GM12874 (cell line): ENCODE measurements around the gene TMEM82.

ENCODE experiments used
- CTCF ChIP-seq: IDR thresholded peaks from 2 replicates; pipeline ENCODE4 v1.5.1; 2011; ENCODE audit warnings: low read depth, mild to moderate bottlenecking, control low read depth, low read length, moderate library complexity; ENCODE audit not compliant: insufficient read depth

TMEM82 gene

GRCh38 chr1:15758953-15759661, 16.8 kb downstream of the TMEM82 start:
- TF ChIP-seq CTCF = no peak

GRCh38 chr1:15760520-15761211, 18.4 kb downstream of the TMEM82 start:
- TF ChIP-seq CTCF = no peak

GRCh38 chr1:15761366-15762128, 19.2 kb downstream of the TMEM82 start:
- no peak for TF ChIP-seq CTCF

DNA sequence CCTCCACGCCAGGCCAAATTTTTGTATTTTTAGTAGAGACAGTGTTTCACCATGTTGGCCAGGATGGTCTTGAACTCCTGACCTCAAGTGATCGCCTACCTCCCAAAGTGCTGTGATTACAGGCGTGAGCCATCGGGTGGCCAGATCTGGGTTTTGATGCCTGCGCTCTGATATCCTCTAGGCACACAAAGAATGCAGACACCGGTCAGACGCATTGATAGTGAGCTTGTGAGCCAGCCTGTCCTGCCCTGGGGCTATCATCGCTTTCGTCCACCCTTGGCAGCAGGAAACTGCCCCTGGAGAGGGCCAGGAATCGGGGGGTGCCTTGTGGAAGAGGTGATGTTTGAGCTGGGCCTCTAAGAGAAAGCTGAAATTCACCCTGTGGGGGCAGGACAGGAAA, 20.2 kb downstream of the TMEM82 start:
- no peak for TF ChIP-seq CTCF

DNA sequence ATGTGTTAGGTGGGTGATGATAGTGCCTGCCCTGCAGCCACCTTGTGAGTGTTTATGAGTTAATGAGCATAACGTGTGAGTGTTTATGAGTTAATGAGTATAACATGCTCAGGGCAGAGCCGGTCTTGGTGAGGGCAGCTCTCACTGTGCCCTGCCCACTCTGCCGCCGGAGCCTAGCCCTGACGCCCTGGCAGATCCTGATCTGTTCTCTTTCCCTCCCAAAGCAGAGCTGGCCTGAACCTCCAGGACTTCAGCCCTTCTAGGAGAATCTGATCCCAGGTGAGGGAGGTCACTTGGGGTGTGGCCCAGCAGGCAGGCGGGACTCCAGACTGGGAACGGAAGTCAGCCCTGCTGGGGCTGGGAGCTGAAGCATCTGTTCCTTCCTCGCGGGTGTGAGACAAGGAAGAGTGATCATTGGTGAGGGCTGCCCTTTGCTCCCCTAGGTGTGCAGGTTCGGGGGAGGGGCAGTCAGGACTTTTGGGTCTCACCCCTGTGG, 22.0 kb downstream of the TMEM82 start:
- TF ChIP-seq CTCF = no peak

- TF ChIP-seq CTCF = no peak
These were observed 22.6 kb downstream of the TMEM82 start for GRCh38 chr1:15764890-15765289.

DNA sequence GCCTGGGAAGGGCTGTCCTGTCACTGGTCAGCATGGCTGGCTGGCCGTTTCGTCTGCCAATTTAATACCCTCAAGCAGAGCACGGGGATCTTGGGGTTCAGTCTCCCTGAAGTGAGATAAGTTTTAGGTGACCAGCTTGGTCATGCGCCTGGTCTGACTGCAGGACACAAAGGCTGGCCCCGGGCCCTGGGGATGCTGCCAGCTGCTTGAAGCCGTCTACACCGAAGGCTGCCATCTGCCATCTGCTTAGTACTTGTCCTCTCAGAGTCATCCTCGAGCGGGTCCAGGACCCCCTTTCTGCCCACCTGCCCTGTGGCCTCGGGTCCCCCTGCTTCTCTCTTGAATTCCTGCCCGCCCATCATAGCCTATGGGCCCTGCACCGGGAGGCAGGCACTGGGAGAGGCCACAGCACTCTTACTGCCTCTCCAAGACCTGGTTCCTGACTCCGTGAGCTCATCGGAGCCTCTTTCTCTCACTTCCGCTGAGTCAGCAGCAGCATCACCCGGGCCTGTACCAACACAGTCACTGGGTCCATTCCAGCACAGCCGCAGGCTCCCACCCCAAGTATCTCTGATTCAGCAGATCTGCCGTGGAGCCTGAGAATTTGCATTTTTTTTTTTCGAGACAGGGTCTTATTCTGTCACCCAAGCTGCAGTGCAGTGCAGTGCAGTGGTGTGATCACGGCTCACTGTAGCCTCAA, 23.3 kb downstream of the TMEM82 start:
- no peak for TF ChIP-seq CTCF
